IPS DF 6.9 (cell line): Measurements from ENCODE around the gene SLC37A3.

ENCODE experiments used
- DNase-seq: peaks from one replicate; pipeline ENCODE4 v3.0.0-alpha.2; 2013; ENCODE audit warnings: low read depth, low spot score
- H3K27ac ChIP-seq: one replicate; pipeline ENCODE4 v1.5.1; 2013; ENCODE audit warnings: low read length, control low read depth
- H3K27me3 ChIP-seq: 2 replicates; pipeline ENCODE4 v1.6.1; 2013; ENCODE audit warnings: mild to moderate bottlenecking, low read length; ENCODE audit not compliant: control insufficient read depth, insufficient read depth
- H3K36me3 ChIP-seq: 2 replicates; pipeline ENCODE4 v1.6.1; 2013; ENCODE audit warnings: low read length; ENCODE audit not compliant: control insufficient read depth, insufficient read depth
- H3K4me1 ChIP-seq: 2 replicates; pipeline ENCODE4 v1.6.1; 2013; ENCODE audit warnings: low read length; ENCODE audit not compliant: control insufficient read depth, insufficient read depth
- H3K4me3 ChIP-seq: 2 replicates; pipeline ENCODE4 v1.5.1; 2013; ENCODE audit warnings: mild to moderate bottlenecking, low read length
- H3K9me3 ChIP-seq: 2 replicates; pipeline ENCODE4 v1.6.1; 2013; ENCODE audit warnings: low read length, inconsistent platforms; ENCODE audit not compliant: control insufficient read depth, insufficient read depth
- WGBS: extraction: QIAGEN DNeasy Blood & Tissue Kit; methylation state at CpG from one replicate; pipeline ENCODE4 v1.1.7; 2013; ENCODE audit warnings: mixed read lengths, missing lambda C conversion rate; ENCODE audit not compliant: insufficient read length, insufficient coverage; 5-methylcytosine and 5-hydroxymethylcytosine counted together

SLC37A3 gene

DNA sequence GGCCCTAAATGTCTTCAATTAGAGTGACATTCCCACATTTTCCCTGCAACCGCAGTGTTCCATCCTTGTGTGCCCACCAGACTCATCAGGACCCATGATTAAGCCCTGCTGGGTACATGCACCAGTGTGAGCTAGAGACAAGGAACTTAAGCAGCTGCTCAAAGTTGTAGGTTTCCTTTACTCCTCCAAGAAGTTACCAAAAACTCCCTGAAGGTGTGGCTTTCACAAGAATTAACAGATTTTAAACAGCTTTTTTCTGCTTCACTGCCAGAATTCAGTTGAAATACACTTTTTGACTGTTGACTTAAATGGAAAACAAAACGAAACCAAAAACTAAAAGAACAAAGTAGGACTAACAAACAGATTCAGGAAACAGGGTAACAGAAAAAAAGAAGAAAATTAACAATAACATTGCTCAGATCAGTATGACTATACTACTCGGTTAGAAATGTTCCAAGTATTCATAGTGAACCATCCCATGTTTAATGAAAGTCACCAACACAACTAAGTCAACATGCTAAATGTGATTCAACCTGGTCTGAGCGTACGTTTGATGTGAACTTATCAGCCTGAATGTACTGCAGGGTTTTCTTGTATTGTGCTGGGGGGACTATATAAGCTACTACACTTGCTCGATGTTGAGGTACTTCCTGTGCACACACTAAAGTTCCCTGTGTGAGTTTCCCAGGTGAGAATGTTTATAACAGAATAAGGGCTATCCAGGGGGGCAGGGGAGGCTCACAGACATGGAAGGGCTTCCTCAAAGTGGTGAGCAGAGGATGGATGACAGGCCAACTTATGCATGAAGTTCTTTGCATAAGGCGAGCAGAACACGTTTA lies 22.2 kb downstream of the SLC37A3 start:
- Histone ChIP-seq H3K4me1 (no peaks in the 10 kb centered on the region), H3K27me3 (no peaks in the 10 kb centered on the region), H3K27ac (no peak overlapping the region), H3K36me3 (peaks cover 7% of the 10 kb centered on the region; the same call in 1 of the 2 replicates), H3K4me3 (no peak overlapping the region), H3K9me3 (no peaks in the 10 kb centered on the region)
- no peak for DNase-seq
- WGBS: no CpG with 5 or more reads among the region's 8 CpGs

DNA sequence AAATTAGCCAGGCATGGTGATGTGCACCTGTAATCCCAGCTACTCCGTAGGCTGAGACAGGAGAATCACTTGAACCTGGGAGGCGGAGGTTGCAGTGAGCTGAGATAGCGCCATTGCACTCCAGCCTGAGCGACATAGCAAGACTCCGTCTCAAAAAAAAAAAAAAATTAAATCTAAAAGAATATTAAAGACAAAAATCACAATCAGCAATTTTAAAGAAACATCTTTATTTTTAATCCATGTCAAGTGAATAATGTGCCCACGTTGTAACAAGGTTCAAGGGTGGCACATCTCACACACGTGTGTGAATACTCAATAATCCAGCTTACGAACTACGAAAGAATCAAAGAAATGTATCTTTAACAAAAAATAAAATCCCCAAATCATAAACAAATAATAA lies 23.0 kb downstream of the SLC37A3 start:
- DNase-seq: no peak
- Histone ChIP-seq H3K27ac (no peak overlapping the region), H3K4me1 (no peaks in the 10 kb centered on the region), H3K9me3 (no peaks in the 10 kb centered on the region), H3K27me3 (no peaks in the 10 kb centered on the region), H3K36me3 (peaks cover 7% of the 10 kb centered on the region; the same call in 1 of the 2 replicates), H3K4me3 (no peak overlapping the region)
- 100% methylated on average over 2 of the region's 9 CpGs for WGBS

- H3K9me3 ChIP-seq: no peaks in the 10 kb centered on the region
- WGBS: no CpG with 5 or more reads among the region's 4 CpGs
- H3K27me3 ChIP-seq: no peaks in the 10 kb centered on the region
- H3K4me3 ChIP-seq: no peak overlapping the region
- no peak overlapping the region for H3K27ac ChIP-seq
- H3K36me3 ChIP-seq: no peaks in the 10 kb centered on the region
- H3K4me1 ChIP-seq: no peaks in the 10 kb centered on the region
- DNase-seq: no peak
These were observed 29.0 kb downstream of the SLC37A3 start for GRCh38 chr7:140369294-140369693.

GRCh38 chr7:140367528-140367927 lies 30.8 kb downstream of the SLC37A3 start:
- Histone ChIP-seq H3K36me3 (no peaks in the 10 kb centered on the region), H3K9me3 (no peaks in the 10 kb centered on the region), H3K4me1 (no peaks in the 10 kb centered on the region), H3K27me3 (no peaks in the 10 kb centered on the region), H3K27ac (no peak overlapping the region), H3K4me3 (no peak overlapping the region)
- no peak for DNase-seq
- no CpG with 5 or more reads among the region's 9 CpGs for WGBS

- no peak for DNase-seq
- no peaks in the 10 kb centered on the region for H3K9me3 ChIP-seq
- no CpG with 5 or more reads among the region's 3 CpGs for WGBS
- no peaks in the 10 kb centered on the region for H3K27me3 ChIP-seq
- H3K4me3 ChIP-seq: no peak overlapping the region
- no peak overlapping the region for H3K27ac ChIP-seq
- no peaks in the 10 kb centered on the region; the same call in 1 of the 2 replicates for H3K36me3 ChIP-seq
- no peaks in the 10 kb centered on the region for H3K4me1 ChIP-seq
These were observed 33.5 kb downstream of the SLC37A3 start for GRCh38 chr7:140364819-140365218.

DNA sequence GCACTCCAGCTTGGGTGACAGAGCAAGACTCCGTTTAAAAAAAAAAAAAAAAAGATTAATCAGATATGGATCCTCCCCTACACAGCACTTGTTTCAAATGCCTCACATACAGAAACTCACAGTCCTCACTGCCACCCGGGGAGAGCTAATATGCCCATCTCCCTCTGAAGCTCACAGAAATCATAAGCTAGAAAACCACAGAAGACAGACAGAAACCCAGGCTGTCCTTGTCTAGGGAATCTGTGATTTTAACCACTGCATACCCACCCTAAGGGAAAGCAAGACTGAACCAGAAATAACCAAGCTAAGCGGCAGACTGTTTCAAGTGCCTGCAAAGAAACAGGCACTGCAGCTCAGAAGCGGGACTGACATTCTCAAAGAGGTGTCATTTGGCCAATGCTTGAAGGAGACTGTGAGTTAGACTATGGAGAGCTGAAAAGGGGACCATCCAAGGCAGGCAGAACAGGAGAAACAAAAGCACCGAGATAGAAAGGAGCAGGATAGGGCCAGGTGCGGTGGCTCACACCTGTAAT lies 37.6 kb downstream of the SLC37A3 start:
- Histone ChIP-seq H3K27ac (no peak overlapping the region), H3K4me1 (no peaks in the 10 kb centered on the region), H3K27me3 (no peaks in the 10 kb centered on the region), H3K36me3 (no peaks in the 10 kb centered on the region; the same call in 1 of the 2 replicates), H3K4me3 (no peak overlapping the region), H3K9me3 (no peaks in the 10 kb centered on the region)
- no peak for DNase-seq
- WGBS: no CpG with 5 or more reads among the region's 6 CpGs

DNA sequence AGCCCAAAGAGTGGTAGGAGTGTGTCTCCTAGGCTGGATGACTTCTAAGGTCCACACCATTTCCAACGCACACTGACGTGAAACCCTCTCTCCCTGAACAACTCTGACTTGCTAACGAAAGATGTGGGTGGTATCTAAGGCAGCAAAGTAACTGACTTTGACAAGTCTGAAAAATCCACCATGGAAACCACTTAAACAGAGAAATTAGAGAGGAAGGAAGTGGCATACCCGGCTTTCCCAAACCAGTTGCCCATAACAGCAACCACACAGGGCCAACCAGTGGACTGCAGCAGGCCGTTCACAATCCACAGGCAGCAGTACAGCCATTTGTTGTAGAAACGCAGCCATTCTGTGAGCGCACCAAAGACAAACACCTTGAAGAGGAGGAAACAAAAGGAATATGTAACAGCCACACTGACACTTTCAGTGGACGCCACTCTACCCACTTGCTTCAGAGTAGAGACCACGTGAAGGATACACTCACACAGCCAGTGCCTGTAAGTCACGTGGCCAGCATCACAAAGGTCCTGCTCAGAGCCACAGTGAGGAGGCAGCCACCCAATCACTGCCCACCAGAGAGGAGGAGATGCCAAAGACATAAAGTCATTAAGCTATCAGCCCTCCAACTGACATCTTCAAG lies 39.8 kb downstream of the SLC37A3 start:
- Histone ChIP-seq H3K4me3 (no peak overlapping the region), H3K4me1 (no peaks in the 10 kb centered on the region), H3K27ac (no peak overlapping the region), H3K9me3 (no peaks in the 10 kb centered on the region), H3K36me3 (peaks cover 3% of the 10 kb centered on the region; the same call in 1 of the 2 replicates), H3K27me3 (no peaks in the 10 kb centered on the region)
- no CpG with 5 or more reads among the region's 10 CpGs for WGBS
- DNase-seq: no peak

GRCh38 chr7:140358024-140358411 lies 40.3 kb downstream of the SLC37A3 start:
- no peak overlapping the region for H3K27ac ChIP-seq
- H3K36me3 ChIP-seq: peaks cover 3% of the 10 kb centered on the region; the same call in 1 of the 2 replicates
- no peaks in the 10 kb centered on the region for H3K27me3 ChIP-seq
- DNase-seq: no peak
- WGBS: 100% methylated on average over 1 of the region's 3 CpGs
- H3K9me3 ChIP-seq: no peaks in the 10 kb centered on the region
- no peaks in the 10 kb centered on the region for H3K4me1 ChIP-seq
- H3K4me3 ChIP-seq: no peak overlapping the region

GRCh38 chr7:140350056-140350455 lies 48.3 kb downstream of the SLC37A3 start:
- H3K9me3 ChIP-seq: no peaks in the 10 kb centered on the region
- no peaks in the 10 kb centered on the region for H3K27me3 ChIP-seq
- DNase-seq: no peak
- H3K36me3 ChIP-seq: peaks cover 6% of the 10 kb centered on the region; the same call in 1 of the 2 replicates
- H3K4me1 ChIP-seq: no peaks in the 10 kb centered on the region
- H3K27ac ChIP-seq: no peak overlapping the region
- no peak overlapping the region for H3K4me3 ChIP-seq
- WGBS: no CpG with 5 or more reads among the region's 5 CpGs

DNA sequence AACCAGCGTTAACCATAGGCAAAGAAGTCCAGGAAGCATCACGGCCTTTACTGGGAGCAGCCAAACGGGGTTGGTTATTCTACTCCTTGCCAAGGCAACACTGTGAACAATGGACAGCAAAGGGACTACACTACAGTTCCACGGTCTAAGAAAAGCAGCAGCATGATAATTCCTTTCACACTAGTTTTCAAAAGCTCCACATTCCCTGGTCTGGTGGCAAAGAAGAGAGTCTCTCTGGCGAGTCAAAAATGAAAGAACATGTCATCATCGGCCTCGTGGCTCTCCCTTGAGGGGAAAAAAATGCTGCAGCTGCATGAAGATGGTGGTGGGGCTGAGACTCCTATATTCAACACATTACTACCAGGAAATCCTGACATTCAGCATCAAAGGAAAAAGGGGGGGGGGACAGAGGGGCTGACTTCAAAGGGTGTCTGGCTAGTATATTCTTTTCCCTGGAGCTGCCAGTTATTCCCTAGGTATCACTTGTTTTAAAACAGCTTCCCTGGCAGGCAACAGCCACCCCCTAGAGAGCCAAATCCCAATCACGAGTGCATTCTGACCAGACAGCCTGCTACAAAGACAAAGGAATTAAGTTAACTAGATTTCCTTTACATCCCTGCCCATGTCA lies 49.1 kb downstream of the SLC37A3 start:
- Histone ChIP-seq H3K4me3 (no peak overlapping the region), H3K4me1 (no peaks in the 10 kb centered on the region), H3K9me3 (no peaks in the 10 kb centered on the region), H3K36me3 (peaks cover 6% of the 10 kb centered on the region; the same call in 1 of the 2 replicates), H3K27ac (no peak overlapping the region), H3K27me3 (no peaks in the 10 kb centered on the region)
- DNase-seq: no peak
- no CpG with 5 or more reads among the region's 8 CpGs for WGBS
